Liver (tissue), 3 donors: Measurements from ENCODE around the gene RAPH1.

ENCODE experiments used
- CTCF ChIP-seq: fragments of 150-350 bp; IDR thresholded peaks from 2 replicates; pipeline ENCODE4 v1.5.1; 2017; ENCODE audit warnings: improper control_type of control experiment, low read depth, low read length; ENCODE audit not compliant: missing input control
- EGR1 ChIP-seq, 2 donors: IDR thresholded peaks; 2 replicates each; pipeline ENCODE4 v1.6.1; 2016 to 2018; ENCODE audit warnings: antibody characterized with exemption in 2 of 2, low read depth in 2 of 2
- GABPA ChIP-seq, 2 donors: IDR thresholded peaks in 1 of 2; conservative IDR thresholded peaks in 1 of 2; 2 replicates each; pipeline ENCODE4 v1.6.1; 2016; ENCODE audit warnings: antibody characterized with exemption in 2 of 2, mild to moderate bottlenecking in 1 of 2, moderate library complexity in 1 of 2
- HNF4A ChIP-seq, 2 donors: conservative IDR thresholded peaks; 2 replicates each; pipeline ENCODE4 v1.6.1; 2016; ENCODE audit warnings: antibody characterized with exemption in 2 of 2, mild to moderate bottlenecking in 2 of 2
- JUND ChIP-seq, 2 donors: IDR thresholded peaks; 2 replicates each; pipeline ENCODE4 v1.6.1; 2016; ENCODE audit warnings: antibody characterized with exemption in 2 of 2
- MAX ChIP-seq: IDR thresholded peaks from 2 replicates; pipeline ENCODE4 v1.6.1; 2016; ENCODE audit warnings: antibody characterized with exemption
- RAD21 ChIP-seq, 2 donors: IDR thresholded peaks; 2 replicates each; pipeline ENCODE4 v1.6.1; 2016; ENCODE audit warnings: antibody characterized with exemption in 2 of 2, mild to moderate bottlenecking in 2 of 2
- REST ChIP-seq: IDR thresholded peaks from 2 replicates; pipeline ENCODE4 v1.6.1; 2016; ENCODE audit warnings: antibody characterized with exemption, mild to moderate bottlenecking
- TAF1 ChIP-seq: conservative IDR thresholded peaks from 2 replicates; pipeline ENCODE4 v1.6.1; 2016; ENCODE audit warnings: antibody characterized with exemption, mild to moderate bottlenecking
- YY1 ChIP-seq: IDR thresholded peaks from 2 replicates; pipeline ENCODE4 v1.6.1; 2016; ENCODE audit warnings: antibody characterized with exemption, mild to moderate bottlenecking
- ZBTB33 ChIP-seq: IDR thresholded peaks from 2 replicates; pipeline ENCODE4 v1.6.1; 2016; ENCODE audit warnings: antibody characterized with exemption
- donor health status: healthy.
- donor health status: healthy.

GRCh38 chr2:203444738-203445137, 90.4 kb downstream of the RAPH1 start:
- TF ChIP-seq CTCF (no peak), MAX (no peak), EGR1 (IDR thresholded peaks at IDR 0.05; ENCODE audit: low read depth in 2 of 2) (no peak), GABPA (IDR thresholded peaks at IDR 0.05 in 1 of 2, conservative IDR thresholded peaks at IDR 0.05 in 1 of 2) (no peak), HNF4A (conservative IDR thresholded peaks at IDR 0.05) (no peak), REST (no peak), YY1 (no peak), JUND (IDR thresholded peaks at IDR 0.05) (no peak), TAF1 (no peak), RAD21 (IDR thresholded peaks at IDR 0.05) (no peak), ZBTB33 (no peak)
